ENCODE measurements around the gene SLC43A2.

The SLC43A2 gene

GRCh38 chr17:1617620-1618174 lies 10.9 kb downstream of the SLC43A2 start:
- no peak for TF ChIP-seq CTCF (IDR thresholded peaks at IDR 0.05; ENCODE audit: low read depth, low read length, missing control alignments)
- H3K4me3 ChIP-seq (replicated peaks; ENCODE audit: low read depth, low read length) = no peak overlapping the region
- no peak for DNase-seq (ENCODE audit: extremely low read depth, low read depth)

- DNase-seq (ENCODE audit: extremely low read depth, low read depth) = no peak
- no peak for TF ChIP-seq CTCF (IDR thresholded peaks at IDR 0.05; ENCODE audit: low read depth, low read length, missing control alignments)
- H3K4me3 ChIP-seq (replicated peaks; ENCODE audit: low read depth, low read length) = no peak overlapping the region
These were observed 12.5 kb downstream of the SLC43A2 start for GRCh38 chr17:1616101-1616500.

- no peak for DNase-seq (ENCODE audit: extremely low read depth, low read depth)
- no peak overlapping the region for H3K4me3 ChIP-seq (replicated peaks; ENCODE audit: low read depth, low read length)
- no peak for TF ChIP-seq CTCF (IDR thresholded peaks at IDR 0.05; ENCODE audit: low read depth, low read length, missing control alignments)
These were observed 16.2 kb downstream of the SLC43A2 start for GRCh38 chr17:1612400-1612799.

GRCh38 chr17:1611715-1612114 lies 16.9 kb downstream of the SLC43A2 start:
- no peak for TF ChIP-seq CTCF (IDR thresholded peaks at IDR 0.05; ENCODE audit: low read depth, low read length, missing control alignments)
- H3K4me3 ChIP-seq (replicated peaks; ENCODE audit: low read depth, low read length) = no peak overlapping the region
- no peak for DNase-seq (ENCODE audit: extremely low read depth, low read depth)

- no peak for DNase-seq (ENCODE audit: extremely low read depth, low read depth)
- no peak overlapping the region for H3K4me3 ChIP-seq (replicated peaks; ENCODE audit: low read depth, low read length)
- no peak for TF ChIP-seq CTCF (IDR thresholded peaks at IDR 0.05; ENCODE audit: low read depth, low read length, missing control alignments)
These were observed 20.0 kb downstream of the SLC43A2 start for GRCh38 chr17:1608676-1609075.

- H3K4me3 ChIP-seq (replicated peaks; ENCODE audit: low read depth, low read length) = no peak overlapping the region
- TF ChIP-seq CTCF (IDR thresholded peaks at IDR 0.05; ENCODE audit: low read depth, low read length, missing control alignments) = no peak
- no peak for DNase-seq (ENCODE audit: extremely low read depth, low read depth)
These were observed 20.7 kb downstream of the SLC43A2 start for GRCh38 chr17:1607971-1608320.

GRCh38 chr17:1606352-1606985 lies 22.2 kb downstream of the SLC43A2 start:
- DNase-seq (ENCODE audit: extremely low read depth, low read depth) = no peak
- H3K4me3 ChIP-seq (replicated peaks; ENCODE audit: low read depth, low read length) = no peak overlapping the region
- TF ChIP-seq CTCF (IDR thresholded peaks at IDR 0.05; ENCODE audit: low read depth, low read length, missing control alignments) = no peak

Measured in HFF-Myc (cell line).